ENCODE data around the gene FASTK.

The FASTK gene

DNA sequence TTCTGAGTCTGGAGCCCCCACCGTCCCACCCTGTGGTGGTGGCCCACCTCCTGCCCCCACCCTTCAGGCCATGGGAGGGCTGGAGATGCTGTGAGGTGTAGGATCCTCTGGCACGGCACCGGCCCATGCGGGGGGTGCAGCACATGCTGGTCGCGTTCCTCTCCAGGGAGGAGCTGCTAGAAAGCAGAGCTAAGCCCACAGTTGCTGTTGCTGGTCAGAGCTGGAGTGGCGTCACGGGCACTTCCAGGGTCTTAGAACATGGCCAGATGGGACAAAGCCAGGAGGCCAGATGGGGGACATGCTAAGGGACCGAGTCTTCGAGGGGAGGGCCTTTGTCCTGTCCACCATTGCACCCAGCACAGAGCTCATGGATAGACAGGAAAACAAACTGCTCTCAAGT lies 27.3 kb upstream of the FASTK start:
- no peak for DNase-seq (ENCODE audit: low read depth)
- no peak for TF ChIP-seq CTCF (IDR thresholded peaks at IDR 0.05; ENCODE audit: low read depth, low read length, missing control alignments)
- no peak overlapping the region for H3K4me3 ChIP-seq (ENCODE audit: low read depth, low read length)

- no peak for DNase-seq (ENCODE audit: low read depth)
- H3K4me3 ChIP-seq (ENCODE audit: low read depth, low read length) = no peak overlapping the region
- no peak for TF ChIP-seq CTCF (IDR thresholded peaks at IDR 0.05; ENCODE audit: low read depth, low read length, missing control alignments)
These were observed 24.0 kb upstream of the FASTK start for GRCh38 chr7:151104411-151105235.

DNA sequence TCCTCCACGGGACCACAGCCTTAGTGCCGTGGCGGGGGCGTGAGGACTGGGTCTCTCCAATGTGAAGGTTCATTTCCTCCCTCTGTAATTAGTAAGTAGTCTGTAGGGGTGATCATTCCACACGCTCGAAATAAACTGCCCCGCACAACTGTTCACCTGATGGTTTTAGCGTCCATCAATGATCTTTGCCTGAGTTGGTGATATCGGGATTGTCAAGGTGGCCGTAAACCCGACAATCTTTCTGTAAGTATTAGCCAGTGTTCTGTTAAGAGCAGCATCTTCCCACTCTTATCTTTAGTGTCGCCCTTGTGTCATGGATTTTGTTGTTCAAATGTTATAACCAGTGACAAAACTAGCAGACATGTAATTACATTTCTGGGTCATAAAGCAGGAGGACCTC lies 23.4 kb upstream of the FASTK start:
- TF ChIP-seq CTCF (IDR thresholded peaks at IDR 0.05; ENCODE audit: low read depth, low read length, missing control alignments) = no peak
- DNase-seq (ENCODE audit: low read depth) = no peak
- H3K4me3 ChIP-seq (ENCODE audit: low read depth, low read length) = no peak overlapping the region

GRCh38 chr7:151102991-151103390 lies 22.4 kb upstream of the FASTK start:
- TF ChIP-seq CTCF (IDR thresholded peaks at IDR 0.05; ENCODE audit: low read depth, low read length, missing control alignments) = no peak
- DNase-seq (ENCODE audit: low read depth) = no peak

GRCh38 chr7:151101621-151102396 lies 21.2 kb upstream of the FASTK start:
- no peak for DNase-seq (ENCODE audit: low read depth)
- H3K4me3 ChIP-seq (ENCODE audit: low read depth, low read length) = no peak overlapping the region
- no peak for TF ChIP-seq CTCF (IDR thresholded peaks at IDR 0.05; ENCODE audit: low read depth, low read length, missing control alignments)

More at GRCh38 chr7:151102991-151103390, 22.4 kb upstream of the FASTK start:
- no peak overlapping the region for H3K4me3 ChIP-seq (ENCODE audit: low read depth, low read length)

GRCh38 chr7:151100921-151101320 lies 20.3 kb upstream of the FASTK start:
- no peak for TF ChIP-seq CTCF (IDR thresholded peaks at IDR 0.05; ENCODE audit: low read depth, low read length, missing control alignments)
- no peak for DNase-seq (ENCODE audit: low read depth)
- no peak overlapping the region for H3K4me3 ChIP-seq (ENCODE audit: low read depth, low read length)

Data from GM12864 (cell line).